GM21381 (cell line): ENCODE measurements around the gene LILRB2.
"Not testable (repeated sequence)": the region's sequence is repeated elsewhere in the genome, so short reads cannot be mapped to it uniquely, and the experiment has no call there.

Experiments
- ATAC-seq: cut with Tn5 transposase; IDR thresholded peaks from one replicate; pipeline ENCODE4 v1.9.1; 2021; ENCODE audit warnings: mild to moderate bottlenecking, moderate library complexity; ENCODE audit not compliant: unreplicated experiment

LILRB2 gene

GRCh38 chr19:54275951-54276350 is 5.0 kb downstream of the LILRB2 start:
- no peak for ATAC-seq

GRCh38 chr19:54274516-54274915 is 6.4 kb downstream of the LILRB2 start:
- not testable (repeated sequence) for ATAC-seq

GRCh38 chr19:54273821-54274220 is 7.1 kb downstream of the LILRB2 start:
- no peak for ATAC-seq

DNA sequence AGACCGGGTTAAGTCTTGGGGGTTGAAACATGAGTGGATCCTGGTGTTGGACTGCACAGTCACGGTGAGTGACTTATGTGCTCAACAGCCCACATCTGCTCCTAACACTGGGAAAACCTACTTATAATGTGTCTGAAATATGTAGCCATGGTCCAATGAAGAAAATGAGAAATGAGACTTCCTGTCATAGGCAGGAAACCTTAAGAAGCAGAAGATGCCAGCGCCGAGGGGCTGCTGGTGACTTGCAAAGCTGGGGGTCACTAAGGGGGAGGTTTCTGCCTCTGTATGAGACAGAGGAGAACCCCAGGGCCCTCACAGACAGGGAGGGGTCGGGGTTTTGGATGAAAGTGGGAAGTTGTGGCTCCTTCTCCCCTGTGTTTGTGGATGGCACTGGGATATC is 8.7 kb downstream of the LILRB2 start:
- not testable (repeated sequence) for ATAC-seq

DNA sequence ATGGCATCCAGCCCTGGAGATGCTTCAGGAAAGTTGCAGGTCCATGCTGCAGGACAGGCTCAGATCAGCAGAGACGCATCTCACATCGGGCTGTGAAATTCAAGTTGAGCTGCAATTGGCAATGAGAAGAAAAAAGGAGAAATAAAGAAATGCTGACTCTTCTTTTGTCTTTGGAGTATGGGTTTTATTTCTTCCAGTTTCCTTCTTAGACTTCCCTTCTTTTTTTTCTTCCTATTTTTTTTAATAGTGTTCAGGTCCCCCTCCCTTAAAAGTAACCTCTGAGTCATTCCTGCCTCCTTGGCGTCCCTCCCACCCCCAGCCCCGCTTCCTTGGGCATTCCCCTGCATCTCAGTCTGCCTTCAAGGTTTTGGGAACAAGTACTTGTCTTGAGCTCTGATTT is 9.3 kb downstream of the LILRB2 start:
- ATAC-seq = not testable (repeated sequence)

DNA sequence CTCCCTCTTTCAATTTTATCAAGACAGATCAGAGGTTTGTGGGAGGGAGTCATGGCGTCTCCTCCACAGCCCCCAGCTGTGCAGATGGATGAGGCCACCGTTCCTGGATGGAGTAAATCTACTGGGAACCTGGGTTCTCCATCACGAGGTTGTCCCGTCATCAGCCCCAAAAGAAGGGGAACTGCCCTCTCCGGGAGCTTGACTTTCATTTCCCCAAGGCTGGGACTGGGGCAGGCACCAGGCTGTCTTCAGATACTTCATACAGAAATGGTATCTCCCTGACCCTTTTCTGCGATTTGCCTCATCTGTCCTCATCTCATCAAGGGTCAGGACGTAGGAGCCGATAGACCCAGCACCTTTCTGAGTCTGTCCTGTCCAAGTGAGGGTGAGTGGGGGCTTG is 9.8 kb downstream of the LILRB2 start:
- ATAC-seq = no peak

- no peak for ATAC-seq
These were observed 12.0 kb downstream of the LILRB2 start for GRCh38 chr19:54268936-54269335.

GRCh38 chr19:54266133-54266532 is 14.8 kb downstream of the LILRB2 start:
- ATAC-seq = no peak

GRCh38 chr19:54262470-54262869 is 18.4 kb downstream of the LILRB2 start:
- no peak for ATAC-seq

DNA sequence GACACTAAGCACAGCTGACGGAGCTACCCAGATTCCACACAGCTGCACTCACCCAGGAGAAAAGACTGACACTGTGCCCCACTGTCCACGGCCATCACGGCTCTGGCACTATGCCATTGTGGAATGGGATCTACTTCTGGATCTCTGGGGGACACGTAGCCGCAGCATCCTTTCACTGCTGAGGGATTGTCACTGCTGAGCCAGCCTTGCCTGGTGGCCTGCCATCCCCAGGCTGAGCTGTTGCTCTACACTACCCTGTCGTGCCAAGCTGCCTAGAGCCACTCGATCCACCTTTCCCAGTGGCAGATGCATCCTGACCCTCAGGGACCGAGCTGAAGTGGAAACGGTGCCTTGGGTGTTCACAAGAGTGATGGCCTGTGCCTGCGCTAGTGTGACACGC is 18.8 kb downstream of the LILRB2 start:
- ATAC-seq = no peak

- no peak for ATAC-seq
These were observed 23.8 kb downstream of the LILRB2 start, which contains the start of gene LILRB5 for GRCh38 chr19:54257116-54257480. Gene LILRB5, minus strand, starts transcription at chr19:54257273. Its CDS starts 80 bp downstream, at chr19:54257193.

GRCh38 chr19:54256250-54257115 is 24.4 kb downstream of the LILRB2 start:
- ATAC-seq = no peak

DNA sequence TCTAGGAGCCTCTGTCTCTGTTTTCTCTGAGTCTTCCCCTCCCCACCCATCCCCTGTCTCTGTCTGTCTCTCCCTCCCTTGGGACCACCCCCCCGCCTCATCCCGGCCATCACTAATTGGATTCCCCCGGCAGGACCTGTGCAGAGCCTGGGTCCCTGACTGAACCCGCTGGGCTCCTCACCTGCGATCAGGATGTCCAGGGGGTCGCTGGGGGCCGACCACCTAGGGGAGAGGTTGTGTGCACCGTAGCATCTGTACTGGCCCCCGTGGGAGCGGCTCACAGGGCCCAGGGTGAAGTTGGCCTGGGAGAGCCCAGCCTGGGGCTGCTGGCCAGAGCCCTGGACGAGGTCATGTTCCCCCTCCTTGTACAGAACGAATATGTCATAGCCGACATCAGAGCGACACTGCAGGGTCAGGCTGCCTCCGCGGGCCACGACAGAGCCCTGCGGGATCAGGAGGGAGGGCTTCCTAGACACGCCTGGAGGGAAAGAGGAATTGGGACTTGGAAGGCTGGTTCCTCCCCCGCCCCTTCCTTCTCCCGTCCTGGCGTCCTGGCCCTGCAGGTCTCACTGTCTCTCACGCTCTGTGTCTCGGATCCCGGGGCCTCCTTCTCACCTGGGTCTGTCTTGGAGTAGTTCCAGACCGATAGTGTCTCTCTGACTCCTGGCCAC is 25.7 kb downstream of the LILRB2 start:
- ATAC-seq = no peak

GRCh38 chr19:54254195-54254906 is 26.6 kb downstream of the LILRB2 start:
- ATAC-seq = no peak

DNA sequence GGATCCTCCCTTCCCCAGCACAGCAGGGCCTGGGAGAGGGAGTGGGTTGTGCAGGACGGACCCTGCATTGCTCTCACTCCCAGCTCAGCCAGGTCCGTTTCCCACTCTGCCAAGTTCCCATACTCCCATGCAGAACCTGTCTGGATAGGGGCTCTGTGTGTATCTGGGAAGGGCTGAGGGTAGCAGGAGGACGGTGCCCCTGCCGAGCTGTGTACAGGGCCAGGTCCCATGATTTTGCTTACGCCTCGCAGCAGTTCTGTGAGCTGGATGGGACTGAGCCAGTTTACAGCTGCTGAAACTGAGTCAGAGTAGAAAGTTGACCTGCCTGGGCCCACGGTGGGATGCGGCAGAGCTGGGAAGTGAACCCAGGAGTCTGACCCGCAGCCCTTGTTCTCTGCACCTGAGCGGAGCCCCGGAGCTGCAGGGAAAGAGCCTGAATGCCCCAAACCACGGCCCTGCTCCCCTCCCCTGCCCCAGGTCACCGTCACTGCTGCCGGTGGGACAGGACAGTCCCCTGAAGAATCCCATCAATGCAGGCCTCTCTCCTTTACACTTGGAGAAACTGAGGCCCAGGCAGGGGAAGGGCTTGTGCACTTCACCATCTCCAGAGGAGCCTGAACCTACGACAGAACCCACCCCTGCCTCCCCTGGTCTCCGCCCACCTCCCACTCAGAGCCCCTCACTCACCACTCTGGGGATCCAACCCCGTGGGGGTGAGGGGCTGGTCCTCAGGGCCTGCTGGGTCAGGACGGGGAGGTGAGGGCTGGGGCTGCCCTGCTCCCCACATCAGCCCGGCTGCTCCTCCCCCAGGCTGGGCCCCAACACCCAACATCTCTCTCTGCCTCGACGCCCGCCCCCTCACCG is 27.3 kb downstream of the LILRB2 start:
- ATAC-seq = no peak

DNA sequence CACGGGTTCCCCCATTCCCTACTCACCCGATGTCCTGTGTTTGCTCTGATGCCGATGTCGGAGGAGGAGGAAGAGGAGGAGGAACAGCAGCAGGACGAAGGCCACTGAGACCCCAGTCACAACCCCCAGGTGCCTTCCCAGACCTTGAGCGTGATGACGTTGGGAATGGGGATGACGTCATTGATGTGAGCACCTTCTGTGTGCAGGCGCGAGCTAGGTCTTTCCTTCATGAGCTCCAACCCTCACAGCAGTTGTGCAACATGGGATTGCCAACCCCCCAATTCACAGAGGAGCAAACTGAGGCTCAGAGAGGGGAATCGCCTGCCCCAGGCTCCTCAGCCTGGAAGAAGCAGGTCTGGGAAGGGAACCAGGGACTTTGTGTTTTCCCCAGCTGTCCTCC is 28.1 kb downstream of the LILRB2 start:
- no peak for ATAC-seq

DNA sequence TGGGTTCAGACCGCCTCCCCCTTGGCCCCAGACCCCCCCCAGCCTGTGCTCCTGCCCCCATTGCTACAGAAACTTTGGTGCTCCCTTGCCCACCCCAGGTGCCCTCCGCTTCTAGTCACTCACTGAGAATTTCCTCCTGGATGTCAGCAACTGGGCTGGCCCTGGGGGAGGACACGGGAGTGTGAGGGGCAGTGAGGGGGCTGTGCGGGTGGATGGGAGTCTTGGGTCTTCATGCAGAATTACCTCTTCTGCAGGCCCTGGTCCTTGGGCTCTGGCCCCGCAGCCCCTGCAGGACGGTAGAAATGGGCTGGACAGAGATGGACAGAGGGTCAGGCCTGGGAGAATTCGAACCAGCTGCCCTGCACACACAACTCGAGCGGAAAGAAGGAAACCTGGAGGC is 28.7 kb downstream of the LILRB2 start:
- ATAC-seq = no peak

- no peak for ATAC-seq
These were observed 32.8 kb downstream of the LILRB2 start for GRCh38 chr19:54248016-54248601.

- ATAC-seq = no peak
These were observed 33.6 kb downstream of the LILRB2 start for GRCh38 chr19:54247106-54247930.
